HG02610 (cell line): Measurements from ENCODE around the gene SLIT3.
"Not testable (repeated sequence)": the region's sequence is repeated elsewhere in the genome, so short reads cannot be mapped to it uniquely, and the experiment has no call there.

Experiments
- ATAC-seq: cut with Tn5 transposase; IDR thresholded peaks from one replicate; pipeline ENCODE4 v1.9.1; 2021; ENCODE audit warnings: mild to moderate bottlenecking, moderate library complexity; ENCODE audit not compliant: unreplicated experiment

Gene SLIT3

DNA sequence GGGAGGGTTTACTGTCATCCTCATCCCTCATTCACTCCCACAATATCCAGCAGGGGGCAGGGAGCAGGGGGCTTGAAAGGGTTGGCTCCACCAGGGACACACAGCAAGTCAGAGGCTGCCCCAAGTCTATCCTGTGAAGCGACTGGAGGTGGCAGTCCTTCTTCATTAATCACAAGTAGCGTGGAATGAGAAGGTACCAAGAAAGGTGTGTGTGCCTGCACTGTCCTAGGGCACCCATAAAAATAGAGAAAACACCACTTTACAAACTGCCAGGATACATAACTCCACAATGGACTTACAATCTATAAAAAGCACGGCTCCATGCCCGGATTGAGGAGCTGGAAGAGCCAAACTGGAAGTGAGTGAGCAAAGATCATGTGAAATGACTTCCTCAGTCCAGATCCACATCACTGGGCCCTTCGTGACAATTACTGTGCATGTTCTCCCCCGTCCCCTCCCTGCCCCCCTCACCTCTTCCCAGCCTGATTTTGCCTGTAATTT lies 183.9 kb downstream of the SLIT3 start:
- no peak for ATAC-seq

DNA sequence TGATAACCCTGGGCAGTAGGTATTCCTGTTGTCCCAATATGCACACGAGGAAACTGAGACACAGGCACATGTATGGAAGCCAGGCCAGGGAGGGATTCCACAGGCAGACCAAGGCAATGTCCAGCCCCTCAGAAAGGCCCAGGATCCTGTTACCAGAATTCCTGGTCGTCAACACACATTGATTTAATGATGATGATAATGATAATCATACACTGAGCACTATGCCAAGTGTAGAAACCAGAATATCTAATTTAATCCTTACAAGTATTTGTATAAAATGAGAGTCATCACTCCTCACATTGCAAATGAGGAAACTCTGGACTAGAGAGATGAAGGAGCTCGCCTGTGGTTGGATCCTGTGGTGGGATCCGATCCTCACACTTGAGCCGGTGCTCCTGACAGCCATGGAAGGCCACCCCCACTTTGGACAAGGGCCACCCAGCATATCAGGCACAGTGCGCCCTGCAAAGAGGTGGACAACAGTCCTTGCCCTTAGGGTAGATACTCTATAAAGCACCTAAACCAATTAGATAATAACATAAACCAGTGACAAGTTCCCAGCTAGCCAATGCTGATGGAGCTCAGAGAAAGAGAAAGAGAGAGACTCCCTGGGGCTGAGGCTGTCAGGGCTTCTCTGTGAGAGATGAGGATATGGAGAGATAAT lies 185.3 kb downstream of the SLIT3 start:
- ATAC-seq = no peak

DNA sequence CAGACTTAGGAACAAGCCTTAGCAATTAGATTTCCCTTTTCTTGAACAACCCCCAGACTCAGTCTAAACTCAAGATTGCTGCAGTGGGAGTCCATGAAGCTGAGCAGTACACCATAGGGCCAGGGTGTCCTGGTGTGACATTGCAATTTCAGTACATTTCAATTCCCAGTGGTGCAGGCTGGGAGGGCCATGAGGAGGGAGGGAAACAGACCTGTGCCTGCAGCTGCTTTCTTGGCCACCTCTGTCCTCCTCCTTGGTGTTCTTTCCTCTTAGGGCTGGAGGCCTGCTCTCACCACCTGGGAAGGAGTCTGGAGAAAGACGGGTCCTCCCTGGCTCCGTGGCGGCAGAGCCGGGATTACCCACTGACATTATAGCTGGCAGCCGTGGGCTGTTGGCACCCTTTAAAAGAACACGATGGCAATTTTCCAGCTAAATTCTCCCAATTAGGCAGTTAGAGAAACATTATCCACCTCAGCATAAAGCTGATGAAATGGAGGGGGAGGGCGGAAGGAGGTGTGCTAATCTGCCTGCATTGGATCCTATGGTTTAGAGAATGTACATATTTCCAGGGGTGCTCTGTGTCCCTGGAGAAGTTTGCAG lies 186.4 kb downstream of the SLIT3 start:
- no peak for ATAC-seq

DNA sequence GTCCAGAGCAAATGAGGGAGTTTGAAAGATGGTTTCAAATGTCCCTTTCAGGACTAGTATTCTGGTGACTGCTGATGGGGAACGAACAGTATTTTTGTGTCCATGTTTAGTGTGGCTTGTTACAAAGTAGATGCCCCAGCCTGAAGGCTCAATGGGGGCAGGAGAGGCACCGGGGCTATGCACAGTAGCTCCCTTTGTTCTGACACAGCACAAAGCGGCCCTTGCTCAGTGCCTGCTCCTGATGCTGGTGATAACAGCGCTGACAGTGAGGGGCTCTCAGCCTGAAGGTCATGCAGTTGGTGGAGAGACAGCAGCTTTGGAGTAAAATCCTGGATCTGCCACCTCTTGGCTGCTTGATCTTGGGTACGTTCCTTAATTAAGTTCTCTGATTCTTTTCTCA lies 188.9 kb downstream of the SLIT3 start:
- no peak for ATAC-seq

DNA sequence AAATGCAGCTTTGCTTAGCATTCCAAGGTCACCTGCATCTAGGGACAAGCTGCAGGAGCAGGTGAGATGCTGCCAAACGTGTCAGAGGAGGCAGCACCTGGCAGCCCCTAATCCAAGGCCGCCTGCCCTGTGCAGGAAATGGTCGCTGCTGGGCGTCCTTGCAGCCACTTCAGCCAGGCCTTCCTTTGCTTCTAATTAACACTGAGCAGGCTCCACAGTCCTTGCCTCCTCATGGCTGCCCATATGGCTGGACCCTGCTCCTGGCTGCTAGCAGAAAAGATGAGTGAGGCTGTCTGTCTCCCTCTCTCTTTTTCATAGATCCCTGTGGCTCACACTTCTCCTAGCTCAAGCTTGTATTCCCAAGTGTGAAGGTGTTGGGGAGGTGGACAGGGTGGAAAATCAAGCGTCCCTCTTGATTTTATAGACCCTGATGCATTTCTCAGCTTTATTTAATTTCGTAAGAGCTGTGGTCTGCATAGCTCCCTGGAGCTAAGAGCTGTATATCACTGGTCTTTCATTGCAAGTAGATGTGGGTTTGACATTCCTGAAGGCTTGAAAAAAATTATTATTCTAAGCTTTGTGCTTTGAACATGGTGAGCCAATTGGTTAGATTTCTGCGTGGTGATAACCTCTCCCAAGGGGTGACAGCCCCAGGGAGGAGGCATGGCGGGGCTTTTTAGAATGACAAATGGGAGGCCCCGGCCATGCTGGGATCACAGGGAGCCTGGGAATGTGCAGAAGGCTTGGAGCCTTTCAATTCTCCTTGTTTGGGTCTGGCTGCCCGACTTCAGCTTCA lies 193.8 kb downstream of the SLIT3 start:
- no peak for ATAC-seq

DNA sequence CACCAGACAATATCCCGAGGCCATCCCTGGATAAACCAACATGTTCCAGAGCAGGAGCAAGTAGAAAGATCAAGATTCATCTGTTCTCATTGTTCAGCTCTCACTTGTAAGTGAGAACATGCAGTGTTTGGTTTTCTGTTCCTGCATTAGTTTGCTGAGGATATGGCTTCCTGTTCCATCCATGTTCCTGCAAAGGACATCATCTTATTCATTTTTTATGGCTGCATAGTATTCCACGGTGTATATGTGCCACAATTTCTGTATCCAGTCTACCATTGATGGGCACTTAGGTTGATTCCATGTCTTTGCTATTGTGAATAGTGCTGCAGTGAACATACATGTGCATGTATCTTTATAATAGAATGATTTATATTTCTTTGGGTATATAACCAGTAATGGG lies 195.4 kb downstream of the SLIT3 start:
- not testable (repeated sequence) for ATAC-seq

DNA sequence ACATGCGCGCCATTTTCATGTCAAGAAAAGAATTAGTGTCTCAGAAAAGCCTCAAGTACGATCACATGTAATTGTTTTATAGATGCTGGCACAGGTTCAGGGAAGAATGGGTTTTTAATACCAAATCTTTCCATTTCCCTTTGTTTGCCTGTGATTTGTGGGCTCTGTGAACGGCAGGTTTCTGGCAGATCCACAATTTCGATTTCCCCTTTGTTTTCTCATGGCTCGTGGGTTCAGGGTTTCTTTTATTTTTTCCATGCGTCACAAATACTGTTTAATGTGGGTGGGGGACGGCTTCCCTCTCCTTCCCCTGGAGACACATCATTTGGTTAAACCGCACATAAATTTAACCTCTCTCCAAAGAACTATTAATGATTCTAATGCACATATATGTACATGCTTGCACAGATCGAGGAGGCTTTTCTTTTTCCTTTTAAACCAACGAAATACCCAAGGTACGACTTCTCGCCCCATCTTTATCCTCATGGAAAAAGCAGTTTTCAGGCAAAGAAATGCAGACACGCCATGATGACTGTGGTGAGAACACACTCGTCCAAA lies 195.9 kb downstream of the SLIT3 start:
- no peak for ATAC-seq

DNA sequence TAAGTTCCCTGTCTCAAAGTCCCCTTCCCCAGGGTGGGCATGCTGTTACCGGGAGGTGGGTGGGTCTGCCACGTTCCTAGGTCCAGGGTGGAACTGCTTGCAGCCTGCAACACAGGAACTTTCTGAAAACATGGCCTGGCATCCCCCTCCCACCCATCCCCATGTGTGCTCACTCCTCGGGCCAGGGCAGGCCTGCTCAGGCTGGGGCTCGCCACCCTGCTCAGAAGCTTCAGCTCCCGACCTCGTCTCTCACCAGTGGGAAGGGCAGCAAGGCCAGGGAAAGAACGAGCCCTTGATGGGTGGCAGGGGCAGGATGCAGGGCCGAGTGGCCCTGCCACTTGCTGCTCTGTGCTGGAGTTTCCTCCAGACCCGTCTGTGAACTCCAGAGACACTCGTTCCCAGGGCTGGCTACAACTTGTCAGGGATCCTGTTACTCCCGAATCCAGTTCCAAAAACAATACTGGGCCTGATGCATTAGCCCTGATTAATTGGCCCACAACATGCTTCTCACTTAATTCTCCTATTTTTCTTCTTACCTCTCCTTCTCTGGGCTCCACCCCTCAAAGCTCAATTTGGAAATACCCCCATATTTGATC lies 197.3 kb downstream of the SLIT3 start:
- ATAC-seq = no peak

DNA sequence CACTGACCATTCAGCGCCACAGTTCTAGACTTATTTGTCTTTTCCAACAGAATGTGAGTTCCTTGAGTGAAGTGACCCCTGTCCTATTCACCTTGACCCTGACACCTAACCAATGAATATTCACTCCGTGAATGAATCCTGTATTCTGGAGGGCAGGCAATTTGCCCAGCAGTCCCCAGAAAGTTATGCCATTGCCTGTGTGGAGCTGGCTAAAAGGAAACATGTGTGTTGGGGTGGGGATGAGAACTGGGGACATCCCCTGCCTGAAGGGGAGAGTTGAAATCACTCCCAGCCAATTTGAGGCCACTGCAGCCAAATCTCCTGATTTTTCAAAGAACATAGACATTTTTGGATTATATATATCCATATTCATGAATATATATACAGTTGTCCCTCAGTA lies 199.0 kb downstream of the SLIT3 start:
- ATAC-seq = no peak

DNA sequence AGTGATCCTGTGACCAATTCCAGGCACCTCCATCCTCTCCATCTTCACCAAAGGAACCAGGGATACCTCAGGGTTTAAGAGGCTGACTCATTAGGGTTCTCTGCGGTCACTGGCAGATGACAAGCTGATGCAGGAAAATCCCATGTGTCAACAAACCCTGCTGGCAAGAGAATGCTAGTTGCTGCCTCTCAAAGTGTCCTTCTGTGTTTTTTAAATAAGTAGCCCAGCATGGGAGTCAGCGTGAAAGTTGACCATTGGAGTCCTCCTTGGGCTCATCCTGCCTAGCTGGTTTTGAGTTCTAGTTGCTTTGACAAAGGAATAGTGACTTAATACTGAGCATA lies 200.2 kb downstream of the SLIT3 start:
- no peak for ATAC-seq

DNA sequence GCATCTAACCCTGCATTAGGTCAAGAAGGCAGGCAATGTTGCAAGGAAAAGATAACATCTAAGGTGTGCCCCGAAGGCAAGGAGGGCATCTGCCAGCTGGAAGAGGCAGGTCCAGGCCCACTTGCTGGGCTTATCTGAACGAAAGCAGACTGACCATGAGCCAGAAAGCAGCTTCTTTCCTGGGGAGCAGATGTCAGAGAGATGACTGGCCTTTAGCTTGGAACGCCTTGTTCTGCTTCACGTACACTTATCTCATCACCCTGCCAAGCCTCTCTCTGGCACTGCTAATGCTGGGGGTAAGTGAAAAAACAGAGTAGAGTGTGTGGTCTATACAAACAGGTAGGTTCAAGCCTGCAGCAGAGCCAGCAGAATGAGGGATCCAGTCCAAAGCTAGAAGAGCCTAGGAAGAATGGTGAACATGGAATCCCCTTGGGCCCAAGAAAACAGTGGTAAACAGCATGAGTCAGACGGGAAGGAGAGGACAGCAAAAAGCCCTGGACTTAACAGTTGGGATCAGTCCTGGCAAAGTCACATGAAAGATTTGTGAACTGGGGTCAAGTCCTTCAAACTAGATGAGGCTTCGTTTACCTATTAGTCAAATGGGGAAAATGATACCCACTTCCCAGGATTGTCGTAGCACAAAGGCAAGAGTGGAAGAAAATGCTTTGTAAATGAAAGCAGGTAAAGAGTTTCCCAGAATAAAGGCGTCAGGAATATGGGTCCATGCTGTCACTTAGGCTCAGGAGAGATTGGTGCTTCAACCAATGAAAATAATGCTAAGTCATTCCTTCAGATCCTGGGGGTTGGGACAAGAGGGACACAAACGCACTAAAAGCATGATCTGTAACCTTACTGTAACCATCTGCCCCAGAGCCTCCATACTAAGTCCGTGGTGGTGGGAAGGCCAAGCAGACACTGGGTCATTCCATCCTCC lies 200.9 kb downstream of the SLIT3 start:
- ATAC-seq = no peak

DNA sequence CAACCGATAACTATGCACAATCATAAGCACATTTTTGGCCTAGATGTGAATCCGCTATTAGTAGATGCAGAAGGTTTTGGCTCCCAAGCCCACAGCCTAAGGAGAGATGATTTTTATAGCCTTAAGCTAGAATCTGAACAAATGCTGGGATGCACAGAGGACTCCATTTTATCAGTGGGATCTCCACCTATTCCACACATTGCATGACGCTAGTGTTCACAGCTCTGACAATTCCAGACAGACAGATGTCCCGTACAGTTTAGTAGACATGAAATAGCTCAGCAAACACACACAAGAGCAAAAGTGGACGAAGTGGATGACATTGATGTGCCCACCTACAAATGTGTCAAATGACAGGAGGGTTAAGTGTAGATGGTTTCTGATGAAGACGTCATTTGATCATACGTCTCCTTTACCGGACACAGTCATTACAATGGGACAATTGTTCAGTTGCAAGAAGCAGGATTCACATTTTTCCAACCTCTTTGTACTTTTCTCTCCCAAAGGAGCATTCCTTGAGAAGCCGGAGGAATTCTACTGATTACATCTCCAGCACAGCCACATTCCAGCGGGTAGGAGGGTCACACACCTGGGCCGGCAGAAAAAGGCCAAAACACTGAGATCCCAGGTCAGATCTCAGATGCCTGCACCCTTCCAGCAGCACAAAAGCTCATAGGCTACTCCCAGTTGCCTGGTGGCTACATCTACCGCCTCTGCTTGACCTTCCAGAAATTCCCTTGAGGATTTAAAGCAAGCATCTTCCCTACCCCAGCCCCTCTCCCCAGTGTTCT lies 202.4 kb downstream of the SLIT3 start:
- no peak for ATAC-seq

DNA sequence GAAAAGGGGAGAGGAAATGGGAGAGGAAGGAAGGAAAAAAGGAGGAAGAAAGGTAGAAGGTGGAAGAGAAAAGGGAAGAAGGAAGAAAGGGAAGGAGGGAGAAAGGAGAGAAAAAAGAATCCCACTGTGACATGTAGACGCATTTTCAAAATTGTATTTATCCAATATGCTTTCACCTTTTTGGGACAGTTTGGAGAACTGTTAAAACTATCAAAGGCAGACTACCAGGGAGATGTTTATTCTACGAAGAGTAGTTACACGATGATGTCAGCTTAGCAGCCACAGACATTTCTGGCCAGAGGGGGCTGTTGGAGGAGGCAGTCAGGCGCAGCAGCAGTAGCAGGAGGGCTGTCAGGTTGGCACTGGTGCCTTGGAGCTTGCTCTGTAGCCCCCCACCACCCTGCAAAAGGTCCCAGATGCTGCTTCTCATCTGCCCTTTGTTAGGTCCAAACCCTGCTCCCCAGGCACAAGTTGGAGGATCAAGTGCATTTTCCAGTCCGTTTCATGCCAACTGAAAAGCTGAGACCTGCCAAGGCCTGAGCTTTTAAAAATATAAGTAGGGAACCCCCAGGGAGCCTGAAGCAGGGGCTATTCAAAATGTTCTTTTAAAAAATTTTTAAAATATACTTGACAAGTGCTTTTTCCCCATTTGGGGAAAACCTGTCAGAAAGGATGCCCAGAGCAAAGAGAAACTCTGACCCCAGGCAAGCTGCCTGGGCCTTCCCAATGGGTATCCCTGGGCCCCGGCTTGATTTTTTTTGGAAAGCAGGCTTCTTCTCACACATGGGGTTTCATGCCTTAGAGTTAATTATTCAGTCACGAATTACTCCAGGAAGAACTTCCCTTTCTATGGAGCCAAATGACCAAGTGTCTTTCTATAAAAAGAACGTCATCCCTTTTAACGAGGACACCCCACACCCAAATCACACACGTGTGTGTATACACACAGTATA lies 203.3 kb downstream of the SLIT3 start:
- no peak for ATAC-seq

DNA sequence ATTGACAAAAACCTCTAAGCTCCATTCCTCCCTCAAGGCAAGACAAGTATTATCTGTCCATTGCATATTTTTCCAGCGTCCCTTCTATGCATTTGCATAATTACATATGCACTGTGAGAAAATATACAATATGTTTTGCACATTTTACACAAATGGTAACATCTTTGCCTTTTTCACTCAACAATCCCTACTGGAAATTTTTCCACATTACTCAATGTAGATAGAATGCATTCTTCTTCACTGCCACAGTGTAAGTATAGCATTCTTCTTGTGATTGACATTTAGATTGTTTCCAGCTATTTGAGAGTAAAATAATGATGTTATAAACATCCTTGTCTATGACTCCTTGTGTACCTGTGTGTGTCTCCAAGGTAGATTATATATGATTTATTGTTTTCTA lies 205.0 kb downstream of the SLIT3 start:
- ATAC-seq = no peak

DNA sequence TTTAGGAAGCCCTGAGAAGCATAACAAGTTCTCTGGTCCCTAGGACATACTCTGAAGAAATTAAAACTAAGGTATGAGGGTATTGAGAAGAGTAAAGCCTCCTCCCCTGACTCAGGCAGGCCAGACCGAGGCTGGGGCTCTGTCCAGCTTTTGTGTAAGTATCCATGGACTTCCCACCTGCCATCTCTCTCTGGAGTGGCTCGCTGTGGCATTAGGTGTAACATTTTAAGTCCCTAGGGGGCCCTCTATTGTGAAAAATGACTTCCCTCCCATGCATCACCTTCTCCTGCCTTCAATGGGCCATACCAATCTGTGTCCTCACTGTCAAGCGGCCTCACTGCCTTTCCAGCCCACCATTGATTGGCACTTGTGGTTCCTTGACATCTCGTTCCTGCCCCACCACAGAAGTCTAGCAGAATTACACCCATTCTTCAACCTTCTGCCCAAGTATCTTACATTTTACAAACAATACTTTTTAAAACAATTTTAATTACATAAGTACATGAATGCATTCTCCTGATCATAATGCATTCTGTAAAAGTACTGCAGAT lies 205.5 kb downstream of the SLIT3 start:
- no peak for ATAC-seq

DNA sequence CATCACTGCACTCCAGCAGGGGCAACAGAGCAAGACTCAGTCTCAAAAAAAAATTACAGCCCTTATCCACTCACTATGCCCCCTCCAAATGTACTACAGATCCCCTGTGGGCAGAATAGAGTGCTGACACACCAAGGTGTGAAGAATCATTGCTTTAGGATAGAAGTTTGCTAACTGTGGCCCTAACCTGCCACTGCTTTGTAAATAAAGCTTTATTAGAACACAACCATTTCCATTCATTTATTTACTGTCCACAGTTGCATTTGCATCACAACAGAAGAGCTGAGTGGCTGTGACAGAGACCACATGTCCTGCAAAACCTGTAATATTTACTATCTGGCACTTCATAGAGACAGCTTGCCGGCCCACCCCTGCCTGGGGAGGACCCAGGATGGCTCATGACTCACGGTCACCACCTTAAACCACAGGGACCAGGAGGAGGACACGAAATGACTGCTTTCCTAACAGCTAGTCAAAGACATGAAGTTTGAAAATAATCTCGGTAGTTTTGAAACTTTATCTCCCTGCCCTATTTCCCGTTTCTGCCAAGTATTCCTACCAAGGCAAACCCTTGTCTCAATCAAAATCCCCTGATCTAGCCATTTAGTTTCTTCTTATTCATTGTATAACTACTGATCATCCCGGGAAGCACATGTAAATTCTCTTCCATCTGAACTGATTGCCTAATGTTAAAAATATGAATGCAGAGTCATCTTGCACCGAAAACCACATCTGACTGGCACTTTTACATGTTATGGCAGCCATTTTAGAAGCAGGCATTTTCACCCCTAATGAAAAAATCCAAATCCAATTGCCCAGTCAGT lies 206.1 kb downstream of the SLIT3 start:
- ATAC-seq = no peak

DNA sequence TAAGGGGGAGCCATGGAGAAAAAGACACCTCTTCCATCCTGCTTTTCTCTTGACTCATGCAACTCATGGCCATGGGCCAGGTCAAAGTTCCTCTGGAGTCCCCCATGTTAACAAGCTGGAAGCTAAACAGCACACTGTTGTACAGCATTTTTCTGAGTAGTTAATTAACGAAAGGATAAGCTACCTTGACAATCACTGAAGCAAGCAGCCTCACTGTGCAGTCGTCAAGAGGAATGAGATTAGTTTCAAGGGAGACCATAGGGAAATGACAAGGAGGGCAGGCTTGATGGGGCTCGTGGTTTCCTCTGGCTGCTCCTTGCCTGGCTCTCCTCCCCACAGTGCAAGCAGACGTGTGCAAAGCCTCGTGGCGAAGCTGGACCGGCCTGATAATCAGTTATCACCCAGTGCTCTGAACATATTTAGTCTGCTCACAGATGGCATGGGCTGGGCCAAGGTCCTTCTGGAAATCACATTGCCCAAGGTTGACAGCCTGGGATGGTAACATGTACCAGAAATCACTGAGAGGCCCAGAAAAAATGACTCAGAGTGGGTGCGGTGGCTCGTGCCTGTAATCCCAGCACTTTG lies 209.5 kb downstream of the SLIT3 start:
- no peak for ATAC-seq
